NCI-H2029 (cell line): Measurements from ENCODE around the gene SH3BP5.

Source experiments
- DNase-seq: peaks from one replicate; lab custom pipeline; 2025; lab: John Stamatoyannopoulos, UW

Gene SH3BP5

DNA sequence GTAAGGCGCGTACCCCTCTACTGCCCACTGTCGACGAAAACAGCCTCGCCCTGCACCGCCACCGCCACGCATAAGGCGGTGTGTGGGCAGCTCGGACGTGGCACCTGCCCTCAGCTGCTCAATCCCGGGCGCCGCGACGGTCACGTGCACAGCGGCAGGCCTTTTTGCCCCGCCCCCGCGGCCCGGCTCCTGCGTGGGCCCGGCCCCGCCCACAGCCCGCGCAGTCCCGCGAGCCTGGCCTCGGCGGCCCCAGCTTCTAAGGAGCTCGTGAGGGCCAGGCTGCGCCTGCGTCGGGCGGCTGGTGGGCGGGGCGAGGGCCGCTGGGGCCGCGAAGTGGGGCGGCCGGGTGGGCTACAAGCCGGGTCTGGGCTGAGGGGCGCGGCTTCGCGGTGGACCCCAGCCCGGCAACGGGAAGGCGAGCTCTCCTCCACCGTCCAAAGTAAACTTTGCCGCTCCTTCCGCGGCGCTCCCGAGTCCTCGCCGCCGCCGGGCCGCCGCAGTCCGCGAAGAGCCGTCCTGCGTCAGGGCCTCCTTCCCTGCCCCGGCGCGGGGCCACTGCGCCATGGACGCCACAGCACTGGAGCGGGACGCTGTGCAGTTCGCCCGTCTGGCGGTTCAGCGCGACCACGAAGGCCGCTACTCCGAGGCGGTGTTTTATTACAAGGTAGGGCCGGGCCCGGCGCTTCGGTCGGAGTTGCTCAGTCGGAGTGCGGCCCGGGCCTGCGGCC is 126.3 kb downstream of the SH3BP5 start, which contains the start of gene CAPN7:
Gene CAPN7, plus strand, starts transcription at position 313 of the 728 bp plus-strand sequence. Its CDS starts 250 bp downstream, at position 563.
- no peak for DNase-seq

DNA sequence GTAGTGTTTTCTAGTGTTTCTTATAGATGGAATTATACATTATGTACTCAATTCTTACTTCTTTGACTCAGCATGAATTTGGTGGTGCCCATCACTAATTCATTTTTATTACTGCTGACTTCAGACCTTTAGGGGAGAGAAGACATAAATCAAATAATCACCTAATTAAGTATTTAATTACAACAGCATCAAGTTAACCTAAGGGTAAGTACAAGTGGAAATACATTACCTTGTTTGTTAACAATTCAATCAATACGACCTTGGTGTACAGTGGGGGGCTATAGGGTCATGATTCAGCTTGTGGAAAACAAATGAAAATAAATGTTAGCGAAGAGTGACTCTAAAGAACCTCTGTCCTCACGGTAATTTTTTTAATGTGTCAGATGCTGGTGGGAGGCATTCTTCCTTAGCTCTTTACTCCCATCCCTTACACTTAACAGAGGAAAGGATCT is 126.9 kb downstream of the SH3BP5 start:
- DNase-seq: no peak
